ENCODE data around the gene EFCAB14. TPM values are rescaled to one million over a fixed set of nuclear protein-coding genes. Genes with fewer than 3 reads are reported as not detected.
"Not testable (repeated sequence)": the region's sequence is repeated elsewhere in the genome, so short reads cannot be mapped to it uniquely, and the experiment has no call there.

The EFCAB14 gene
- polyA plus RNA-seq, 3 donors: 31.4 to 75.5 (median 49.8) TPM

DNA sequence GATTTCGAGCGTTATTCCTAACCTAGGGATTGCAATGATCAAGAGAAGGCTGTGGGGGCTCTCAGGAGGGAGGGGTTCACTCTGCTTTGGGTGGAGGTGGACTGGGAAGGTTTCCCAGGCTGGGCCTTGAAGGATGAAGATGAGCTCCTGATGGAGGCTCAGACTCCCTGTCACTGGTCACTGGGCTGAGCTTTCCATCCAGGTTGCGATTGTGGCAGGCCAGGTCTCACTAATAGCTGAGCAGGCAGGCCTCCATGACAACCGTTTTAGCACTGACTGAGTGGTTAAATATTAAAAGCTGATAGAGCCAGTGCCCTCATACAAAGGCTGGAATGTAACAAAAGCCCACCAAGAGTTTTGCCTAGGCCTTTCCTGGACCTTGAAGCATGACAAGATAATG, 36.2 kb upstream of the EFCAB14 start:
- H3K36me3 ChIP-seq (replicated peaks in 1 of 2; ENCODE audit: control insufficient read depth in 1 of 2, insufficient read depth in 2 of 2, low read length in 2 of 2): no peaks in the 10 kb centered on the region
- no peak overlapping the region for H2AFZ ChIP-seq (ENCODE audit: insufficient read depth, low read depth, low read length, poor library complexity, severe bottlenecking)
- WGBS (ENCODE audit: insufficient coverage): 85% methylated on average over 4 of the region's 4 CpGs
- no peak overlapping the region for H3K4me2 ChIP-seq (replicated peaks; ENCODE audit: extremely low read depth, low read length, poor library complexity, severe bottlenecking)
- H3K79me2 ChIP-seq (ENCODE audit: insufficient read depth, low read length): no peaks in the 10 kb centered on the region
- TF ChIP-seq, protein P1, sequence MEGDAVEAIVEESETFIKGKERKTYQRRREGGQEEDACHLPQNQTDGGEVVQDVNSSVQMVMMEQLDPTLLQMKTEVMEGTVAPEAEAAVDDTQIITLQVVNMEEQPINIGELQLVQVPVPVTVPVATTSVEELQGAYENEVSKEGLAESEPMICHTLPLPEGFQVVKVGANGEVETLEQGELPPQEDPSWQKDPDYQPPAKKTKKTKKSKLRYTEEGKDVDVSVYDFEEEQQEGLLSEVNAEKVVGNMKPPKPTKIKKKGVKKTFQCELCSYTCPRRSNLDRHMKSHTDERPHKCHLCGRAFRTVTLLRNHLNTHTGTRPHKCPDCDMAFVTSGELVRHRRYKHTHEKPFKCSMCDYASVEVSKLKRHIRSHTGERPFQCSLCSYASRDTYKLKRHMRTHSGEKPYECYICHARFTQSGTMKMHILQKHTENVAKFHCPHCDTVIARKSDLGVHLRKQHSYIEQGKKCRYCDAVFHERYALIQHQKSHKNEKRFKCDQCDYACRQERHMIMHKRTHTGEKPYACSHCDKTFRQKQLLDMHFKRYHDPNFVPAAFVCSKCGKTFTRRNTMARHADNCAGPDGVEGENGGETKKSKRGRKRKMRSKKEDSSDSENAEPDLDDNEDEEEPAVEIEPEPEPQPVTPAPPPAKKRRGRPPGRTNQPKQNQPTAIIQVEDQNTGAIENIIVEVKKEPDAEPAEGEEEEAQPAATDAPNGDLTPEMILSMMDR (IDR thresholded peaks at IDR 0.05): no peak
- peaks cover 7 to 32% (median 11%) of the 10 kb centered on the region in 3 donors for H3K27me3 Mint-ChIP-seq (ENCODE audit: low read depth in 3 of 3)
- H3K4me3 Mint-ChIP-seq: no peak overlapping the region
- H3K27ac ChIP-seq (ENCODE audit: low read depth in 1 of 2, low read length in 2 of 2): no peak overlapping the region
- intact Hi-C loops (cut with micrococcal nuclease): no loop called here
- H3K36me3 Mint-ChIP-seq: no peaks in the 10 kb centered on the region
- no peaks in the 10 kb centered on the region for H3K27me3 ChIP-seq (ENCODE audit: control insufficient read depth in 2 of 2, insufficient read depth in 2 of 2, low read length in 2 of 2)
- H3K9ac ChIP-seq (ENCODE audit: insufficient read depth, low read length, poor library complexity, severe bottlenecking): no peak overlapping the region
- no peaks in the 10 kb centered on the region for H3K4me1 ChIP-seq (ENCODE audit: control insufficient read depth in 1 of 2, insufficient read depth in 2 of 2, low read length in 2 of 2)
- no peaks in the 10 kb centered on the region for H3K4me1 Mint-ChIP-seq
- H3K9me3 Mint-ChIP-seq: peaks cover 0 to 3% (median 0%) of the 10 kb centered on the region in 7 donors
- H3K9me3 ChIP-seq (replicated peaks in 1 of 2; ENCODE audit: control insufficient read depth in 1 of 2, insufficient read depth in 1 of 2, low read length in 2 of 2): no peaks in the 10 kb centered on the region
- no peak overlapping the region for H3K27ac Mint-ChIP-seq
- H3K4me3 ChIP-seq (replicated peaks in 1 of 3; ENCODE audit: low read depth in 2 of 3, low read length in 3 of 3): no peak overlapping the region
- no peaks in the 10 kb centered on the region for H4K20me1 ChIP-seq (ENCODE audit: insufficient read depth, low read length)
- no peak for DNase-seq

DNA sequence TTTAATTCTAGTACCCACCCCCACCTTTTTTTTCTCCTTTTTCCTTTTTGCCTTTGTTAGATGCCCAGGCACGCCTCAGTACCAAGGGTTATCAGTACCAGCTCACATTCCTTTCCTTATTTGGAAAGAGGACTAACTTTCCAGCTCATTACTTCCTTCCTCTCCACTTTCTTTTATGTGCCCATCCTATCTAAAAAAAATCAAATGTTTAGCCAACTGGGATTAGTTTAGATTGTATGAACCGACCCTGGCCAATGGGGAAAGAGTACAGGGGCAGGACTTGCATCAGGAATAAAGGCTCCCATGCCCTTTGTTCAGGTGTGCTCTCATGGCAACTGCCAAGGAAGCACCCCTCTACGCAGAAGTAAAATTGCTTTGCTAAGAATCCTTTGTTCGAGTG, 35.8 kb upstream of the EFCAB14 start:
- H3K27me3 Mint-ChIP-seq (ENCODE audit: low read depth in 3 of 3): peaks cover 7 to 32% (median 11%) of the 10 kb centered on the region in 3 donors
- H4K20me1 ChIP-seq (ENCODE audit: insufficient read depth, low read length); H3K4me1 Mint-ChIP-seq; DNase-seq; H3K9me3 Mint-ChIP-seq; H3K4me2 ChIP-seq (replicated peaks; ENCODE audit: extremely low read depth, low read length, poor library complexity, severe bottlenecking); H3K27ac ChIP-seq (ENCODE audit: low read depth in 1 of 2, low read length in 2 of 2); H3K27me3 ChIP-seq (ENCODE audit: control insufficient read depth in 2 of 2, insufficient read depth in 2 of 2, low read length in 2 of 2); H3K27ac Mint-ChIP-seq; H2AFZ ChIP-seq (ENCODE audit: insufficient read depth, low read depth, low read length, poor library complexity, severe bottlenecking); H3K9ac ChIP-seq (ENCODE audit: insufficient read depth, low read length, poor library complexity, severe bottlenecking); H3K4me1 ChIP-seq (ENCODE audit: control insufficient read depth in 1 of 2, insufficient read depth in 2 of 2, low read length in 2 of 2); H3K79me2 ChIP-seq (ENCODE audit: insufficient read depth, low read length); intact Hi-C loops (cut with micrococcal nuclease); H3K9me3 ChIP-seq (replicated peaks in 1 of 2; ENCODE audit: control insufficient read depth in 1 of 2, insufficient read depth in 1 of 2, low read length in 2 of 2); H3K36me3 Mint-ChIP-seq; H3K4me3 ChIP-seq (replicated peaks in 1 of 3; ENCODE audit: low read depth in 2 of 3, low read length in 3 of 3); H3K36me3 ChIP-seq (replicated peaks in 1 of 2; ENCODE audit: control insufficient read depth in 1 of 2, insufficient read depth in 2 of 2, low read length in 2 of 2); H3K4me3 Mint-ChIP-seq: not testable (repeated sequence)
- 83% methylated on average over 4 of the region's 4 CpGs for WGBS (ENCODE audit: insufficient coverage)
